Hematopoietic multipotent progenitor cell treated with erythropoietin and hydrocortisone succinate and interleukin-3 and kit ligand, for 15 days (in vitro differentiated cells): Measurements from ENCODE around the gene FAM25C.
"Not testable (repeated sequence)": the region's sequence is repeated elsewhere in the genome, so short reads cannot be mapped to it uniquely, and the experiment has no call there.

ENCODE experiments used
- DNase-seq: peaks from one replicate; pipeline ENCODE4 v3.0.0-alpha.2; 2015; ENCODE audit warnings: low spot score

FAM25C gene

GRCh38 chr10:47957158-47957557 is 42.4 kb downstream of the FAM25C start:
- not testable (repeated sequence) for DNase-seq

DNA sequence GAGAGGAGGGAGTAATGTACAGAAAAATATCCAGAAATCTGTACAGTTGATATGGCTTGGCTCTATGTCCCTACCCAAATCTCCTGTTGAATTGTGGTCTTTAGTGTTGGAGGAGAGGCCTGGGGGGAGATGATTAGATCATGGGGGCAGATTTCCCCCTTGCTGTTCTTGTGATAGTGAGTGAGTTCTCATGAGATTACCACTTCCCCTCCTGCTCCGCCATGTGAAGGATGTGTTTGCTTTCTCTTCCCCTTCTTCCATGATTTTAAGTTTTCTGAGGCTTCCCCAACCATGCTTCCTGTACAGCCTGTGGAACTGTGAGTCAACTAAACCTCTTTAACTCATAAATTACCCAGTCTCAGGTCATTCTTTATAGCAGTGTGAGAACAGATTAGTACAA is 52.2 kb downstream of the FAM25C start:
- not testable (repeated sequence) for DNase-seq
